Stomach (tissue), 4 donors: ENCODE measurements around the gene ZSCAN21.

Experiments
- POLR2A ChIP-seq, 4 donors: fragments of 450-650 bp; IDR thresholded peaks; one replicate each; pipeline ENCODE4 v1.6.1; 2016; ENCODE audit warnings: antibody characterized with exemption in 4 of 4, control low read depth in 2 of 4, mild to moderate bottlenecking in 1 of 4, moderate library complexity in 1 of 4
- TF ChIP-seq, protein P1 (sequence below), 7 experiments: fragments of 450-650 bp in 4 of 7; fragments of 200-600 bp in 3 of 7; sonication (generic) in 3 of 7; IDR thresholded peaks; one replicate each; pipeline ENCODE4 v1.5.1; 2016 to 2019; ENCODE audit warnings: antibody characterized with exemption in 7 of 7, control low read depth in 2 of 7, mild to moderate bottlenecking in 1 of 7

DNA sequence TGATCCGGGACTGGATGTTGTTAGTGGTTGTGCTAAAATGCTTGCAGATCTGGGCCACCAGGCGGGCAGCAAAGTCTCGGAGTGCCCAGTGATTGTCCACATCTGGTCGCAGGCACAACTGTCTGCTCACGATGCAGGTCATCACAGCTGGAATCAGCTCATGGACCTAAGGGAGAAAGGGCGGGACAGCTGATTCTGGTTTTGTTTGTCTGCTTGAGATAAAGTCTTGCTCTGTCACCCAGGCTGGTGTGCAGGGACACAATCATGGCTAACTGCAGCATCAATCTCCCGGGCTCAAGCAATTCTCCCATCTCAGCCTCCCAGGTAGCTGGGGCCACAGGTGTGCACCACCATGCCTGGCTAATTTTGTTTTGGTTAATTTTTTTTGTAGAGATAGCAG is 61.6 kb downstream of the ZSCAN21 start:
- TF ChIP-seq, protein P1, sequence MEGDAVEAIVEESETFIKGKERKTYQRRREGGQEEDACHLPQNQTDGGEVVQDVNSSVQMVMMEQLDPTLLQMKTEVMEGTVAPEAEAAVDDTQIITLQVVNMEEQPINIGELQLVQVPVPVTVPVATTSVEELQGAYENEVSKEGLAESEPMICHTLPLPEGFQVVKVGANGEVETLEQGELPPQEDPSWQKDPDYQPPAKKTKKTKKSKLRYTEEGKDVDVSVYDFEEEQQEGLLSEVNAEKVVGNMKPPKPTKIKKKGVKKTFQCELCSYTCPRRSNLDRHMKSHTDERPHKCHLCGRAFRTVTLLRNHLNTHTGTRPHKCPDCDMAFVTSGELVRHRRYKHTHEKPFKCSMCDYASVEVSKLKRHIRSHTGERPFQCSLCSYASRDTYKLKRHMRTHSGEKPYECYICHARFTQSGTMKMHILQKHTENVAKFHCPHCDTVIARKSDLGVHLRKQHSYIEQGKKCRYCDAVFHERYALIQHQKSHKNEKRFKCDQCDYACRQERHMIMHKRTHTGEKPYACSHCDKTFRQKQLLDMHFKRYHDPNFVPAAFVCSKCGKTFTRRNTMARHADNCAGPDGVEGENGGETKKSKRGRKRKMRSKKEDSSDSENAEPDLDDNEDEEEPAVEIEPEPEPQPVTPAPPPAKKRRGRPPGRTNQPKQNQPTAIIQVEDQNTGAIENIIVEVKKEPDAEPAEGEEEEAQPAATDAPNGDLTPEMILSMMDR (IDR thresholded peaks at IDR 0.05), result no peak
- no peak for TF ChIP-seq POLR2A (IDR thresholded peaks at IDR 0.05)
